Measurements from ENCODE around the gene RCE1. TPM values are rescaled to one million over a fixed set of nuclear protein-coding genes. Genes with fewer than 3 reads are reported as not detected.

The RCE1 gene
- total and polyA plus RNA-seq, 12 donors, result 2.5 to 9.2 (median 4.9) TPM

GRCh38 chr11:66891851-66892660, 48.8 kb downstream of the RCE1 start:
- TF ChIP-seq CTCF (IDR thresholded peaks at IDR 0.05), result no peak
- Histone ChIP-seq H3K36me3 (no peaks in the 10 kb centered on the region), H3K27me3 (no peaks in the 10 kb centered on the region), H3K4me1 (peaks cover 0 to 8% (median 1%) of the 10 kb centered on the region in 9 donors), H3K27ac (no peak overlapping the region), H3K9me3 (no peaks in the 10 kb centered on the region), H3K4me3 (no peak overlapping the region)
- ATAC-seq (peak in 7 of 8 donors; percentile 42 to 93 (median 70)), DNase-seq (no peak)
- WGBS, 2 donors, result 78 to 82% methylated on average over 14 of the region's 14 CpGs
- intact Hi-C loops (cut with DNase I), result no loop called here

GRCh38 chr11:66892911-66893310, 49.7 kb downstream of the RCE1 start:
- no peak overlapping the region for H3K27ac ChIP-seq
- H3K36me3 ChIP-seq, result no peaks in the 10 kb centered on the region
- TF ChIP-seq CTCF (IDR thresholded peaks at IDR 0.05), result no peak
- DNase-seq, result no peak
- WGBS, 2 donors, result 53 to 69% methylated on average over 6 of the region's 6 CpGs
- H3K4me3 ChIP-seq, result no peak overlapping the region
- intact Hi-C loops (cut with DNase I), result no loop called here
- peaks cover 0 to 8% (median 0%) of the 10 kb centered on the region in 9 donors for H3K4me1 ChIP-seq
- H3K27me3 ChIP-seq, result no peaks in the 10 kb centered on the region
- H3K9me3 ChIP-seq, result no peaks in the 10 kb centered on the region
- no peak for ATAC-seq

- DNase-seq, result no peak
- TF ChIP-seq CTCF (IDR thresholded peaks at IDR 0.05), result no peak
Measured at GRCh38 chr11:66894141-66894540, 50.9 kb downstream of the RCE1 start.

More at GRCh38 chr11:66894141-66894540, 50.9 kb downstream of the RCE1 start:
- no peak overlapping the region for H3K4me3 ChIP-seq
- WGBS, 2 donors, result 74 to 85% methylated on average over 2 of the region's 2 CpGs
- H3K27me3 ChIP-seq, result no peaks in the 10 kb centered on the region
- H3K27ac ChIP-seq, result no peak overlapping the region
- no peaks in the 10 kb centered on the region for H3K9me3 ChIP-seq
- ATAC-seq, result no peak
- peaks cover 0 to 8% (median 0%) of the 10 kb centered on the region in 9 donors for H3K4me1 ChIP-seq
- intact Hi-C loops (cut with DNase I), result no loop called here
- H3K36me3 ChIP-seq, result no peaks in the 10 kb centered on the region

Other genes with a start within 250 kb of the RCE1 start
- gene RBM14, start 226.8 kb upstream of the RCE1 start, total RNA-seq, result 10 to 100 TPM; 22.4 to 34.3 (median 28.3) TPM
- gene RBM14, start 226.8 kb upstream of the RCE1 start, polyA plus RNA-seq, result 10 to 100 TPM; 16.2 to 49.7 TPM
- gene RBM4, start 204.7 kb upstream of the RCE1 start, total RNA-seq, result 10 to 100 TPM; 49.3 to 77.0 (median 55.3) TPM
- gene RBM4, start 204.7 kb upstream of the RCE1 start, polyA plus RNA-seq, result 10 to 100 TPM; 37.9 to 60.5 TPM
- gene RBM4B, start 165.6 kb upstream of the RCE1 start, total RNA-seq, result 10 to 100 TPM in 4 of 10 donors, 1 to 10 TPM in 6; 5.7 to 12.6 (median 9.2) TPM
- 1 to 10 TPM; 8.2 to 9.0 TPM for gene RBM4B, start 165.6 kb upstream of the RCE1 start, polyA plus RNA-seq
- 1 to 10 TPM in 6 of 10 donors, under 1 TPM in 4; 0.23 to 2.3 (median 1.3) TPM for gene SPTBN2, start 114.2 kb upstream of the RCE1 start, total RNA-seq
- under 1 TPM; 0.88 to 0.90 TPM for gene SPTBN2, start 114.2 kb upstream of the RCE1 start, polyA plus RNA-seq
- gene LRFN4, start 13.6 kb downstream of the RCE1 start, total RNA-seq, result 10 to 100 TPM in 9 of 10 donors, 1 to 10 TPM in 1; 9.1 to 20.7 (median 13.6) TPM
- gene LRFN4, start 13.6 kb downstream of the RCE1 start, polyA plus RNA-seq, result 10 to 100 TPM; 13.7 to 33.1 TPM
- 10 to 100 TPM in 7 of 10 donors, 1 to 10 TPM in 3; 6.8 to 18.5 (median 11.0) TPM for gene PC, start 114.9 kb downstream of the RCE1 start, total RNA-seq
- gene PC, start 114.9 kb downstream of the RCE1 start, polyA plus RNA-seq, result 10 to 100 TPM; 13.2 to 26.0 TPM
- gene C11orf86, start 131.9 kb downstream of the RCE1 start, total RNA-seq, result not detected
- not detected for gene C11orf86, start 131.9 kb downstream of the RCE1 start, polyA plus RNA-seq
- gene SYT12, start 179.7 kb downstream of the RCE1 start, total RNA-seq, result under 1 TPM in 9 of 10 donors, not detected in 1; 0.12 to 0.78 (median 0.23) TPM
- under 1 TPM in 1 of 2 donors, not detected in 1; 0.33 TPM for gene SYT12, start 179.7 kb downstream of the RCE1 start, polyA plus RNA-seq
- gene RHOD, start 213.4 kb downstream of the RCE1 start, total RNA-seq, result 100 to 1,000 TPM in 1 of 10 donors, 10 to 100 TPM in 9; 21.9 to 103 (median 29.5) TPM
- gene RHOD, start 213.4 kb downstream of the RCE1 start, polyA plus RNA-seq, result 10 to 100 TPM; 76.0 to 98.8 TPM